ENCODE results near the gene SESN1.

The SESN1 gene

GRCh38 chr6:108947114-108947854, 147.4 kb downstream of the SESN1 start:
- peaks cover 9 to 57% (median 29%) of the 10 kb centered on the region in 4 experiments for H3K4me1 ChIP-seq (ENCODE audit: control extremely low read depth in 1 of 4, control insufficient read depth in 4 of 4, insufficient read depth in 4 of 4, low read length in 3 of 4)
- ChIA-PET POLR2A (interaction anchor here (1.4 kb wide), 1 partner anchor 21 kb away, joined by 3 read pairs; no protein-coding TSS in a partner anchor), CTCF (interaction anchor here (0.8 to 2.9 kb wide), 7 partner anchors 20 to 129 kb away, joined by 3 to 14 read pairs (median 4); no protein-coding TSS in a partner anchor)
- DNase-seq: peak in 2 of 3 donors; percentile 73 to 85
- H3K4me3 ChIP-seq (ENCODE audit: control insufficient read depth in 1 of 7, extremely low read depth in 1 of 7, insufficient read depth in 4 of 7, low read depth in 2 of 7, low read length in 6 of 7): peak overlapping the region in 1 of 7 experiments; percentile 8
- 79% methylated on average over 4 of the region's 5 CpGs for WGBS (ENCODE audit: insufficient coverage)
- H3K27ac ChIP-seq (ENCODE audit: insufficient read depth in 1 of 2, low read depth in 1 of 2, low read length in 2 of 2, poor library complexity in 1 of 2, severe bottlenecking in 2 of 2): no peak overlapping the region
- H3K9me3 ChIP-seq (ENCODE audit: control extremely low read depth in 1 of 5, control insufficient read depth in 4 of 5, insufficient read depth in 2 of 5, low read depth in 1 of 5, low read length in 4 of 5): no peaks in the 10 kb centered on the region
- no peaks in the 10 kb centered on the region for H3K36me3 ChIP-seq (ENCODE audit: control insufficient read depth in 4 of 4, insufficient read depth in 4 of 4, low read length in 3 of 4)
- no peaks in the 10 kb centered on the region for H3K27me3 ChIP-seq (replicated peaks in 2 of 5; ENCODE audit: control insufficient read depth in 4 of 5, insufficient read depth in 5 of 5, low read length in 4 of 5)

- H3K4me1 ChIP-seq (ENCODE audit: control extremely low read depth in 1 of 4, control insufficient read depth in 4 of 4, insufficient read depth in 4 of 4, low read length in 3 of 4): peaks cover 10 to 63% (median 32%) of the 10 kb centered on the region in 4 experiments
- no peak overlapping the region for H3K27ac ChIP-seq (ENCODE audit: insufficient read depth in 1 of 2, low read depth in 1 of 2, low read length in 2 of 2, poor library complexity in 1 of 2, severe bottlenecking in 2 of 2)
- DNase-seq: no peak
- 44% methylated on average over 2 of the region's 3 CpGs for WGBS (ENCODE audit: insufficient coverage)
- ChIA-PET CTCF (interaction anchor here (0.6 to 1.7 kb wide), 5 partner anchors 40 to 127 kb away, joined by 3 to 4 read pairs (median 3); no protein-coding TSS in a partner anchor), POLR2A (interaction anchor here (1.4 kb wide), 1 partner anchor 21 kb away, joined by 3 read pairs; no protein-coding TSS in a partner anchor)
- H3K36me3 ChIP-seq (ENCODE audit: control insufficient read depth in 4 of 4, insufficient read depth in 4 of 4, low read length in 3 of 4): no peaks in the 10 kb centered on the region
- H3K4me3 ChIP-seq (ENCODE audit: control insufficient read depth in 1 of 7, extremely low read depth in 1 of 7, insufficient read depth in 4 of 7, low read depth in 2 of 7, low read length in 6 of 7): peak overlapping the region in 1 of 7 experiments; percentile 8
- no peaks in the 10 kb centered on the region for H3K27me3 ChIP-seq (replicated peaks in 2 of 5; ENCODE audit: control insufficient read depth in 4 of 5, insufficient read depth in 5 of 5, low read length in 4 of 5)
- no peaks in the 10 kb centered on the region for H3K9me3 ChIP-seq (ENCODE audit: control extremely low read depth in 1 of 5, control insufficient read depth in 4 of 5, insufficient read depth in 2 of 5, low read depth in 1 of 5, low read length in 4 of 5)
These were observed 148.0 kb downstream of the SESN1 start for GRCh38 chr6:108946695-108947094.

- POLR2A ChIA-PET: no interaction called here
- Histone ChIP-seq H3K36me3 (ENCODE audit: control insufficient read depth in 4 of 4, insufficient read depth in 4 of 4, low read length in 3 of 4) (no peaks in the 10 kb centered on the region), H3K4me3 (ENCODE audit: control insufficient read depth in 1 of 7, extremely low read depth in 1 of 7, insufficient read depth in 4 of 7, low read depth in 2 of 7, low read length in 6 of 7) (no peak overlapping the region), H3K27ac (ENCODE audit: insufficient read depth in 1 of 2, low read depth in 1 of 2, low read length in 2 of 2, poor library complexity in 1 of 2, severe bottlenecking in 2 of 2) (no peak overlapping the region), H3K4me1 (ENCODE audit: control extremely low read depth in 1 of 4, control insufficient read depth in 4 of 4, insufficient read depth in 4 of 4, low read length in 3 of 4) (peaks cover 10 to 65% (median 32%) of the 10 kb centered on the region in 4 experiments), H3K9me3 (ENCODE audit: control extremely low read depth in 1 of 5, control insufficient read depth in 4 of 5, insufficient read depth in 2 of 5, low read depth in 1 of 5, low read length in 4 of 5) (no peaks in the 10 kb centered on the region), H3K27me3 (replicated peaks in 2 of 5; ENCODE audit: control insufficient read depth in 4 of 5, insufficient read depth in 5 of 5, low read length in 4 of 5) (no peaks in the 10 kb centered on the region)
- DNase-seq: no peak
- 97% methylated on average over 10 of the region's 10 CpGs for WGBS (ENCODE audit: insufficient coverage)
- CTCF ChIA-PET: interaction anchor here (1.0 to 1.2 kb wide), 3 partner anchors 126 to 128 kb away, joined by 3 to 4 read pairs (median 4); no protein-coding TSS in a partner anchor
These were observed 148.9 kb downstream of the SESN1 start for GRCh38 chr6:108945681-108946159.

- no peak overlapping the region for H3K4me3 ChIP-seq (ENCODE audit: control insufficient read depth in 1 of 7, extremely low read depth in 1 of 7, insufficient read depth in 4 of 7, low read depth in 2 of 7, low read length in 6 of 7)
- H3K9me3 ChIP-seq (ENCODE audit: control extremely low read depth in 1 of 5, control insufficient read depth in 4 of 5, insufficient read depth in 2 of 5, low read depth in 1 of 5, low read length in 4 of 5): no peaks in the 10 kb centered on the region
- CTCF ChIA-PET: interaction anchor here (1.1 kb wide), 2 partner anchors 11 to 128 kb away, joined by 4 read pairs; no protein-coding TSS in a partner anchor
- DNase-seq: no peak
- POLR2A ChIA-PET: no interaction called here
- H3K27ac ChIP-seq (ENCODE audit: insufficient read depth in 1 of 2, low read depth in 1 of 2, low read length in 2 of 2, poor library complexity in 1 of 2, severe bottlenecking in 2 of 2): no peak overlapping the region
- WGBS (ENCODE audit: insufficient coverage): 91% methylated on average over 5 of the region's 12 CpGs
- H3K27me3 ChIP-seq (replicated peaks in 2 of 5; ENCODE audit: control insufficient read depth in 4 of 5, insufficient read depth in 5 of 5, low read length in 4 of 5): no peaks in the 10 kb centered on the region
- peaks cover 10 to 65% (median 32%) of the 10 kb centered on the region in 4 experiments for H3K4me1 ChIP-seq (ENCODE audit: control extremely low read depth in 1 of 4, control insufficient read depth in 4 of 4, insufficient read depth in 4 of 4, low read length in 3 of 4)
- H3K36me3 ChIP-seq (ENCODE audit: control insufficient read depth in 4 of 4, insufficient read depth in 4 of 4, low read length in 3 of 4): no peaks in the 10 kb centered on the region
These were observed 149.7 kb downstream of the SESN1 start for GRCh38 chr6:108944707-108945680.

- POLR2A ChIA-PET: no interaction called here
- no peak overlapping the region for H3K27ac ChIP-seq (ENCODE audit: insufficient read depth in 1 of 2, low read depth in 1 of 2, low read length in 2 of 2, poor library complexity in 1 of 2, severe bottlenecking in 2 of 2)
- WGBS (ENCODE audit: insufficient coverage): 100% methylated on average over 1 of the region's 1 CpG
- peak in 1 of 3 donors; percentile 16 for DNase-seq
- peaks cover 10 to 65% (median 32%) of the 10 kb centered on the region in 4 experiments for H3K4me1 ChIP-seq (ENCODE audit: control extremely low read depth in 1 of 4, control insufficient read depth in 4 of 4, insufficient read depth in 4 of 4, low read length in 3 of 4)
- no peak overlapping the region for H3K4me3 ChIP-seq (ENCODE audit: control insufficient read depth in 1 of 7, extremely low read depth in 1 of 7, insufficient read depth in 4 of 7, low read depth in 2 of 7, low read length in 6 of 7)
- CTCF ChIA-PET: interaction anchor here (0.6 to 2.7 kb wide), 3 partner anchors 12 to 60 kb away, joined by 3 to 6 read pairs (median 4); no protein-coding TSS in a partner anchor
- no peaks in the 10 kb centered on the region for H3K9me3 ChIP-seq (ENCODE audit: control extremely low read depth in 1 of 5, control insufficient read depth in 4 of 5, insufficient read depth in 2 of 5, low read depth in 1 of 5, low read length in 4 of 5)
- no peaks in the 10 kb centered on the region for H3K36me3 ChIP-seq (ENCODE audit: control insufficient read depth in 4 of 4, insufficient read depth in 4 of 4, low read length in 3 of 4)
- H3K27me3 ChIP-seq (replicated peaks in 2 of 5; ENCODE audit: control insufficient read depth in 4 of 5, insufficient read depth in 5 of 5, low read length in 4 of 5): no peaks in the 10 kb centered on the region
These were observed 150.6 kb downstream of the SESN1 start for GRCh38 chr6:108944071-108944470.

- Histone ChIP-seq H3K9me3 (ENCODE audit: control extremely low read depth in 1 of 5, control insufficient read depth in 4 of 5, insufficient read depth in 2 of 5, low read depth in 1 of 5, low read length in 4 of 5) (no peaks in the 10 kb centered on the region), H3K27me3 (replicated peaks in 2 of 5; ENCODE audit: control insufficient read depth in 4 of 5, insufficient read depth in 5 of 5, low read length in 4 of 5) (no peaks in the 10 kb centered on the region), H3K4me3 (ENCODE audit: control insufficient read depth in 1 of 7, extremely low read depth in 1 of 7, insufficient read depth in 4 of 7, low read depth in 2 of 7, low read length in 6 of 7) (peak overlapping the region in 4 of 7 experiments; percentile 37 to 58 (median 44)), H3K36me3 (ENCODE audit: control insufficient read depth in 4 of 4, insufficient read depth in 4 of 4, low read length in 3 of 4) (no peaks in the 10 kb centered on the region), H3K27ac (ENCODE audit: insufficient read depth in 1 of 2, low read depth in 1 of 2, low read length in 2 of 2, poor library complexity in 1 of 2, severe bottlenecking in 2 of 2) (peak overlapping the region in 1 of 2 experiments; percentile 28), H3K4me1 (ENCODE audit: control extremely low read depth in 1 of 4, control insufficient read depth in 4 of 4, insufficient read depth in 4 of 4, low read length in 3 of 4) (peaks cover 10 to 56% (median 23%) of the 10 kb centered on the region in 4 experiments)
- POLR2A ChIA-PET: no interaction called here
- 0% methylated on average over 3 of the region's 9 CpGs for WGBS (ENCODE audit: insufficient coverage)
- peak; percentile 31 to 83 (median 72) for DNase-seq
- CTCF ChIA-PET: interaction anchor here (0.9 to 2.7 kb wide), 7 partner anchors 12 to 130 kb away, joined by 3 to 6 read pairs (median 5); no protein-coding TSS in a partner anchor
These were observed 151.8 kb downstream of the SESN1 start for GRCh38 chr6:108942556-108943492.
